GM18870 (cell line): ENCODE data around the gene RIPOR1.
"Not testable (repeated sequence)": the region's sequence is repeated elsewhere in the genome, so short reads cannot be mapped to it uniquely, and the experiment has no call there.

Experiments
- ATAC-seq: cut with Tn5 transposase; IDR thresholded peaks from one replicate; pipeline ENCODE4 v1.9.1; 2021; ENCODE audit warnings: moderate library complexity; ENCODE audit not compliant: unreplicated experiment

Gene RIPOR1

DNA sequence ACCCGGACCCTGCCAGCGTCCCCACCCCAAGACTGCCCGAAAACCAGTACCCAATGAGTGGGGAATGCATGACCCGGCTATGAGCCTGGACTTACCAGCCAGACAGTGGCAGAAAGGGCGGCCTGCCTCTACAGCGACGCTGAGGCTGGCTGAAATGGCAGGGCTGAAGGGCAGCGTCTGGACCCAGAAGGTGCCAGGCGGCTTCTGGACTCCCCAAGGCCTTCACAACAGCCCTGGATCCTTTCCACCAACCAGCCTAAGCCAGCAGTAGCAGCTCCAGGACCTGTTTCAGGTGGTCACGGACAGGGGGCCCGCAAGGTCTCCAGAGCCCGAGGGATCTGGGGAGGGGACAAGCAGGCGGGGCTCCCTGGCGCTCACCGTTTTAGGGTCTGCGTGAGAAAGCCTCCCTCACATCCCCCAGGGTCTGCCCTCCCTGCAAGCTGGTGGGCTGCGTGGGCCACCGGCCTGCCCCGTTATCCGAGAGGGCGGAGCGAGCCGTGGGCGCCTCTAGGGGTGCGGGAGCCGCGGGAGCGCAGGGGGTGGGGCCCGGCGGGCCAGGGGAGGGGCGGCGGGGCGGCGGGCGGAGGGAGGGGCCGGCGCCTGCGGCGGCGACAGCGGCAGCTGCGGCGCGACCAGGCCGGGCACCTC is at the start of gene RIPOR1:
RIPOR1 (plus strand) TSS at position 608 of the 648 bp plus-strand sequence. CDS start 9,618 bp downstream, outside the sequence.
- ATAC-seq = no peak

GRCh38 chr16:67480833-67481560 is 47.6 kb upstream of the RIPOR1 start, which contains the start of gene ATP6V0D1:
Gene ATP6V0D1, minus strand, starts transcription at chr16:67481157. Its CDS starts 71 bp downstream, at chr16:67481086.
- peak; percentile 80 for ATAC-seq

DNA sequence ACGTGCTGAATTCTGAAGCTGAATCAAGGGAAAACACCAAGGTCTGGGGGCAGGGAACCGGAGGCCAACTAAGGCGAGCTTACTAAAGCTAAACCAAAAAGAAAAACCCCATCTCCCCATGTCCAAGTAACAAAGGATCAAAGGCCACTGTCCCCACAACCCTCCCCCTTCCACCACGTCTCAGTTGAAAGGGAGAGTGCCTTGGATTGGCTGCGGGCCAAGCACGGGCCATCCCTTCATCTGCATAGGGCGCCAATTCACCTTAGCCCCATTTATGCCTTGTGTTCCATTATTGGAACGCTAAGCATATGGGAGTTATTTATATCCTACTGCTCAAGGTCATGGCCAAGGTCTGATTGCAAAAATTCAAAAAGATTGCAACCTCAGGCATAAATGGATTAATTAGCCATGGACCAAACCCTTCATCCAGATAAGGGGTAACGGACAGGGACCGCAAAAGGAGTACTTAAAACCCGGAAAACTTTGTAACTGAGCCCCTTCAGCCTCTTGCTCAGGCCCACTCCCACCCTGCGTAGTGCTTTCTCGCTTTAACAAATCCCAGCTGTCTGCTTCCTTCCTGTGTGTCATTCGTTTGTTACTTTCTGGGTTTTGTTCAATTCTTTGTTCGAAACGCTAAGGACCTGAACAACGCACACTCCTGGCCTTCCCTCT is 46.9 kb upstream of the RIPOR1 start:
- ATAC-seq = no peak

- no peak for ATAC-seq
These were observed 46.2 kb upstream of the RIPOR1 start for GRCh38 chr16:67482233-67482924.

GRCh38 chr16:67483150-67483549 is 45.5 kb upstream of the RIPOR1 start, which contains the start of gene AGRP:
Gene AGRP, minus strand, starts transcription at chr16:67483547. Its CDS starts 149 bp downstream, at chr16:67483398.
- ATAC-seq = no peak

DNA sequence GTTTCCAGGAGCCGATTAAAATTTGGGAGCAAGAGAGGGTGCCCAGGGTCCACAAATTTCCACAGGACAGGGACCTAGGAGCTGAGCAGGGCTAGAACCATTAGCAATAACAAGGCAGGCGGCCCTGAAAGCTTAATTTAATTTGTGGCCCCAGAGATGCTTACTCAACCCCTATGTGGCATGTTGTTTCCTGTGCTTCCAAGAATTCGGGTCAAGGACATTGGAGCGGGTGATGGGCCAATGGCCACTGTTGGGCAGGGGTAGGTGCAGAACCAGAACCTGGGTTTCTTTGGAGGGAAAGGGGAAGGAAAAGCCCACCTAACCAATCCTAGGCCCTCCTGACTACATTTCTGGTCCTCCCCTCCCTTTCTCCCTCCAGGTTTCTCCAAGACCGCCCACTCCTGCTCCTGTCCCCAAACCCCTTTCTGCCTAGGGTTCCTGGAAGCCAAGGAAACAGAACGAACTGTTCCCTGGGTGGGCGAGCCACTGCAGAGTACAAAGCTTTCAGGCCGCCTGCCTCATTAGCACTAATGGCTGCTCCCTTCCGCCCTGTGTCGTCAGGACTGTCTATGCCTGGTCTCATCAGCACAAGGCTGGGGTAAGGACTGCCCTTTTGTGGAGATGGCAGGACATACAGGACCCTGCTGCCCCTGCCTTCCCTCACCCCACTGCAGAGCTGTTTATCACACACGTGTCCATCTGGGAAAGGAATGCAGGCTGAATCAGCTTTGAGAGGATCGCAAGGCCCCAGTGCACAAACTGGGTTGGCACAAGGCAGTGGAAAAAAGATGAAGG is 44.7 kb upstream of the RIPOR1 start:
- no peak for ATAC-seq

DNA sequence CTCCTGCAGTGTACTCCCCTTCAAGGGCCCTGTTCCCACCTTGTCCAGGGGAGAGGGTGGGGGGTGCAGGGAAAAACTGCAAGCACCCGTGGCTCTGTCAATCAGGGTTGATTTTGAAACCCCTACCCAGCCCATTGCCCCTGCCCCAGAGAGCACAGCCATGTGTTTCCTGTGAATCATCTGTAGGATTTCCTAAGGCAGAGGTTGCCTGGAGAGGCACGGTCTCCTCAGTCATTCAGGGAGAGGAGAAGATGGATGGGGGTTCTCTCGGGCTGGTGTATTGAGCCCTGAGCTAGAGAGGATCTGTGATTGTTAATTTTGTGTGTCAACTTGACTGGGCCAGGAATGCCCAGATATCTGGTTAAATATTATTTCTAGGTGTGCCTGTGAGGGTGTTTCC is 41.8 kb upstream of the RIPOR1 start:
- no peak for ATAC-seq

- not testable (repeated sequence) for ATAC-seq
These were observed 41.1 kb upstream of the RIPOR1 start for GRCh38 chr16:67487561-67487960.

- no peak for ATAC-seq
These were observed 39.1 kb upstream of the RIPOR1 start for GRCh38 chr16:67489401-67490083.

DNA sequence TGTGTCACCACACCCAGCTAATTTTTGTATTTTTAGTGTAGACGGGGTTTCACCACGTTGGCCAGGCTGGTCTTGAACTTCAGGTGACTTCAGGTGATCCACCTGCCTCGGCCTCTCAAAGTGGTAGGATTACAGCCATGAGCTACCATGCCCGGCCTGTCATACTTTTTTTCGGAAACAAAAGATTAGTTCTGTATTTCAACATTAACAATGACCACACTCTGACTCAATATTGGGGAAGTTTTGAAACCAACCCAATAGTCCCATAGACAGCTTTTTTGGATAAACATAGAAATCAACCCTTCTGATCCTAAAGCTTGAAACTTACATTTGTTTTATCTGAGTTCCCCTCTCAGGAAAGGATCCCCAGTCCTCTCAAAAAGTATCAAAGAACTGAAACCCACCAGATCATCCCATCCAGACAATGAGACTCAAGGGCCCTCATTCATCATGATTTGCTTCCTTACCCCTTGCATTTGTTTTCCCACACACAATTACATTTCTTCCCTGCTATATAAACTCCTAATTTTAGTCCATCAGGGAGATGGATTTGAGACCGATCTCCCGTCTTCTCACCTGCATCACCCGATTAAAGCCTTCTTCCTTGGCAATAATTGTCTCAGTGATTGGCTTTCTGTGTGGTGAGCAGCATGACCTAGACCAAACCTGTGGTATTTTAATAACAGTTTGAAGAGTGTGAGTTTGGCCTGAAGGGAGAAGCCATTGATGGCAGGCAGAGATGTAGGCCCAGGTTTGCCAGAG is 38.1 kb upstream of the RIPOR1 start:
- ATAC-seq = no peak

GRCh38 chr16:67499106-67499505 is 29.5 kb upstream of the RIPOR1 start:
- ATAC-seq = no peak

GRCh38 chr16:67504031-67505021 is 24.3 kb upstream of the RIPOR1 start:
- ATAC-seq = no peak

- ATAC-seq = no peak
These were observed 22.2 kb upstream of the RIPOR1 start for GRCh38 chr16:67506468-67506867.

DNA sequence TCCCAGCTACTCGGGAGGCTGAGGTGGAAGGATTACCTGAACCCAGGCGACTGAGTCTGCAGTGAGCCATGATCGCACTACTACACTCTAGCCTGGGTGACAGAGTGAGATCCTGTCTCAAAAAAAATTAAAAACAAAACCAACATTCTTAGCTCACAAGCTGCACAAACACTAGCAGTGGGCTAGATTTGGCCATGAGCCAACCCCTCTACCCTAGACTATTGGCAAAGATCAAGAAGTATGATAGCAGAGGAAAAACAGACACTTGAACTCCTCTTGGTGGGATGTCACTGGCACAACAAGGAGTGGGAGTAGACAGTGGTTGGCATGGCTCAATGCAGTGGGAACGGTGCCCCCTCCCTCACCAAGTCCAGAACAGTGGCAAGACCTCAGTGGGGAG is 19.6 kb upstream of the RIPOR1 start:
- no peak for ATAC-seq

GRCh38 chr16:67513892-67514291 is 14.7 kb upstream of the RIPOR1 start:
- ATAC-seq = not testable (repeated sequence)

DNA sequence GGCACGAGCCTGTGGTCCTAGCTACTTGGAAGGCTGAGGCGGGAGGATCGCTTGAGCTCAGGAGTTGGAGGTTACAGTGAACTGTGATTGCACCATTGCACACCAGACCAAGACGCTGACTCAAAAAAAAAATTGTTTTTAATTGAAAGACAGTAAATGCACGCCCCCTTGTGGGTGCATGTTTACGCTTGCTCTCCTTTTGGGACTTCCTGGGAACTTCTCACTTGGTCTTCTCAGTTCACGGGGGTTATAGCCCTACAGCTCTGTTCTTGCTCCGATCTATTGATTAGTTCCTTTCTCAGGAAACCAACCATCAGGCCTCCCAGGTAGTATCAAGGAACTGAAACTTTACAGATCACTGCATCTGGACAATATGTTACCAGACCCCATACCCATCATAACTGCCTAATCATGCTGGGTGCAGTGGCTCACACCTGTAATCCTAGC is 14.2 kb upstream of the RIPOR1 start:
- ATAC-seq = peak; percentile 42

GRCh38 chr16:67516296-67517154 is 12.1 kb upstream of the RIPOR1 start:
- no peak for ATAC-seq
